K562 (cell line): Measurements from ENCODE around the gene MRPL10. TPM values are rescaled to one million over a fixed set of nuclear protein-coding genes. Genes with fewer than 3 reads are reported as not detected.

ENCODE experiments used
- SNRNP70 ChIP-seq: fragments of 200-400 bp; formaldehyde crosslinking; optimal IDR thresholded peaks from 2 replicates; pipeline ENCODE3; 2017; ENCODE audit warnings: low read depth, low read length
- SRSF7 ChIP-seq: fragments of 200-400 bp; formaldehyde crosslinking; optimal IDR thresholded peaks from 2 replicates; pipeline ENCODE3; 2017; ENCODE audit warnings: mild to moderate bottlenecking, low read depth, low read length
- TAF15 ChIP-seq: fragments of 200-400 bp; formaldehyde crosslinking; IDR thresholded peaks from 2 replicates; pipeline ENCODE4 v1.6.1; 2017; ENCODE audit warnings: mild to moderate bottlenecking, low read depth, low read length, moderate library complexity
- polyA plus RNA-seq, 8 experiments: library from polyadenylated mRNA; depleted of rRNA in 4 of 8; stranded (reverse) in 5 of 8; unstranded in 3 of 8; fragments of >200 nt; fragmentation: Nextera tagmentation in 2 of 8; fragmentation: Illumina TruSeq in 1 of 8; extraction: Ambion mirVana in 2 of 8; extraction: Trizol in 1 of 8; gene quantifications; 2 replicates each; pipeline versions ENCODE4 v1.2.1 to v1.2.3, GENCODE V29; 2011 to 2014; ENCODE audit warnings: inconsistent platforms in 1 of 8, missing spikeins in 1 of 8
- total RNA-seq, 7 experiments: library from RNA; depleted of rRNA in 6 of 7; stranded (reverse); fragments of >200 nt in 6 of 7; fragmentation: Illumina TruSeq in 2 of 7; extraction: Trizol in 2 of 7; gene quantifications; 2 replicates each; pipeline versions ENCODE4 v1.2.1 to v1.2.3, GENCODE V29; 2011 to 2021; ENCODE audit warnings: low replicate concordance in 1 of 7
- TF ChIP-seq, protein P1 (sequence below): fragments of 450-650 bp; IDR thresholded peaks from 2 replicates; pipeline ENCODE4 v1.6.1; 2016; ENCODE audit warnings: low read depth

MRPL10 gene
- total and polyA plus RNA-seq, 9 of the 15 experiments (the other 6 are each of a cell fraction or from before 2014, with no cell fraction given) = 27.8 to 105 (median 67.3) TPM

DNA sequence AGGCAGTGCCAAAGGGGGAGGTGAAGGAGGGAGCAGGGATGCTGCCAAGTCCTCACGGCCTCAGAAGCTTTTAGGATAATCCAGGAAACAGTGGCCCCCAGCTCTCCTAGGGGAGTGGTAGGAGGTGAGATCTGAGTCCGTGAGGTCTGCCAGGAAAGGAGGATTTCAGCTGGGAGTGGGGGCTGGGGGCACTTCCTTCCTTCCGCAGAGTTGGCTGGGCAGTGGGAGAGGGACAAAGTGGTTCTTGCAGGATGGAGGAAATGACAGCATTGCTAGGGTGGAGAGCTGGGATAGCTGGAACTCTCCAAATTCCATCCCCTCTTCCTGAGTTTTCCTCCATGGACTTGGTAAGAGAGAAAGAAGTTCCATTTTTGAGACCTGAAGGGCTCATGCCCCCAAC, 24.4 kb upstream of the MRPL10 start (continued):
- TF ChIP-seq, protein P1, sequence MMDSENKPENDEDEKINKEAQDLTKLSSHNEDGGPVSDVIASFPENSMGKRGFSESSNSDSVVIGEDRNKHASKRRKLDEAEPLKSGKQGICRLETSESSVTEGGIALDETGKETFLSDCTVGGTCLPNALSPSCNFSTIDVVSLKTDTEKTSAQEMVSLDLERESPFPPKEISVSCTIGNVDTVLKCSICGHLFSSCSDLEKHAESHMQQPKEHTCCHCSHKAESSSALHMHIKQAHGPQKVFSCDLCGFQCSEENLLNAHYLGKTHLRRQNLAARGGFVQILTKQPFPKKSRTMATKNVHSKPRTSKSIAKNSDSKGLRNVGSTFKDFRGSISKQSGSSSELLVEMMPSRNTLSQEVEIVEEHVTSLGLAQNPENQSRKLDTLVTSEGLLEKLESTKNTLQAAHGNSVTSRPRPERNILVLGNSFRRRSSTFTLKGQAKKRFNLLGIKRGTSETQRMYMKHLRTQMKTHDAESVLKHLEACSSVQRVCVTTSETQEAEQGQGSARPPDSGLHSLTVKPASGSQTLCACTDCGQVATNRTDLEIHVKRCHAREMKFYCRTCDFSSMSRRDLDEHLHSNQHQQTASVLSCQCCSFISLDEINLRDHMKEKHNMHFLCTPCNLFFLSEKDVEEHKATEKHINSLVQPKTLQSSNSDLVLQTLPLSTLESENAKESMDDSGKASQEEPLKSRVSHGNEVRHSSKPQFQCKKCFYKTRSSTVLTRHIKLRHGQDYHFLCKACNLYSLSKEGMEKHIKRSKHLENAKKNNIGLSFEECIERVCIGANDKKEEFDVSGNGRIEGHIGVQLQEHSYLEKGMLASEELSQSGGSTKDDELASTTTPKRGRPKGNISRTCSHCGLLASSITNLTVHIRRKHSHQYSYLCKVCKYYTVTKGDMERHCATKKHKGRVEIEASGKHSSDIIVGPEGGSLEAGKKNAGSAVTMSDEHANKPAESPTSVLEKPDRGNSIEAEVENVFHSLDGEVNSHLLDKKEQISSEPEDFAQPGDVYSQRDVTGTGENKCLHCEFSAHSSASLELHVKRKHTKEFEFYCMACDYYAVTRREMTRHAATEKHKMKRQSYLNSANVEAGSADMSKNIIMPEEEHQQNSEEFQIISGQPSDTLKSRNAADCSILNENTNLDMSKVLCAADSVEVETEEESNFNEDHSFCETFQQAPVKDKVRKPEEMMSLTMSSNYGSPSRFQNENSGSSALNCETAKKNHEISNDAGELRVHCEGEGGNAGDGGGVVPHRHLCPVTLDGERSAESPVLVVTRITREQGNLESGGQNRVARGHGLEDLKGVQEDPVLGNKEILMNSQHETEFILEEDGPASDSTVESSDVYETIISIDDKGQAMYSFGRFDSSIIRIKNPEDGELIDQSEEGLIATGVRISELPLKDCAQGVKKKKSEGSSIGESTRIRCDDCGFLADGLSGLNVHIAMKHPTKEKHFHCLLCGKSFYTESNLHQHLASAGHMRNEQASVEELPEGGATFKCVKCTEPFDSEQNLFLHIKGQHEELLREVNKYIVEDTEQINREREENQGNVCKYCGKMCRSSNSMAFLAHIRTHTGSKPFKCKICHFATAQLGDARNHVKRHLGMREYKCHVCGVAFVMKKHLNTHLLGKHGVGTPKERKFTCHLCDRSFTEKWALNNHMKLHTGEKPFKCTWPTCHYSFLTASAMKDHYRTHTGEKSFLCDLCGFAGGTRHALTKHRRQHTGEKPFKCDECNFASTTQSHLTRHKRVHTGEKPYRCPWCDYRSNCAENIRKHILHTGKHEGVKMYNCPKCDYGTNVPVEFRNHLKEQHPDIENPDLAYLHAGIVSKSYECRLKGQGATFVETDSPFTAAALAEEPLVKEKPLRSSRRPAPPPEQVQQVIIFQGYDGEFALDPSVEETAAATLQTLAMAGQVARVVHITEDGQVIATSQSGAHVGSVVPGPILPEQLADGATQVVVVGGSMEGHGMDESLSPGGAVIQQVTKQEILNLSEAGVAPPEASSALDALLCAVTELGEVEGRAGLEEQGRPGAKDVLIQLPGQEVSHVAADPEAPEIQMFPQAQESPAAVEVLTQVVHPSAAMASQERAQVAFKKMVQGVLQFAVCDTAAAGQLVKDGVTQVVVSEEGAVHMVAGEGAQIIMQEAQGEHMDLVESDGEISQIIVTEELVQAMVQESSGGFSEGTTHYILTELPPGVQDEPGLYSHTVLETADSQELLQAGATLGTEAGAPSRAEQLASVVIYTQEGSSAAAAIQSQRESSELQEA = no peak
- TF ChIP-seq SRSF7 (no peak), SNRNP70 (no peak), TAF15 (no peak)
